CD14-positive monocyte (primary cell): ENCODE measurements around the gene ERBB4. TPM values are rescaled to one million over a fixed set of nuclear protein-coding genes. Genes with fewer than 3 reads are reported as not detected.

Source experiments
- DNase-seq, 3 donors: peaks; one replicate each; pipeline ENCODE4 v3.0.0-alpha.2; 2011 to 2022
- H2AFZ ChIP-seq: 2 replicates; pipeline ENCODE4 v1.6.0; 2012; ENCODE audit warnings: mild to moderate bottlenecking, low read depth, low read length, inconsistent platforms; ENCODE audit not compliant: insufficient read depth, poor library complexity, severe bottlenecking
- H3K27ac ChIP-seq, 2 donors: 1 replicate in 1 of 2; 2 replicates in 1 of 2; pipeline ENCODE4 v1.5.1; 2012 to 2013; ENCODE audit warnings: low read length in 2 of 2, control low read depth in 1 of 2, inconsistent platforms in 1 of 2, low read depth in 1 of 2, mild to moderate bottlenecking in 1 of 2
- H3K27me3 ChIP-seq, 2 donors: one replicate each; pipeline versions ENCODE4 v1.6.0 to v1.6.1; 2011 to 2013; ENCODE audit warnings: low read length in 2 of 2; ENCODE audit not compliant: control insufficient read depth in 2 of 2, insufficient read depth in 2 of 2
- H3K36me3 ChIP-seq, 2 donors: replicated peaks in 1 of 2; 1 replicate in 1 of 2; 2 replicates in 1 of 2; pipeline versions ENCODE4 v1.5.1 to v1.6.1; 2012 to 2013; ENCODE audit warnings: low read length in 2 of 2, control low read depth in 1 of 2, inconsistent platforms in 1 of 2, mild to moderate bottlenecking in 1 of 2; ENCODE audit not compliant: insufficient read depth in 2 of 2, control insufficient read depth in 1 of 2
- H3K4me1 ChIP-seq, 2 donors: 1 replicate in 1 of 2; 2 replicates in 1 of 2; pipeline versions ENCODE4 v1.5.1 to v1.6.1; 2012 to 2013; ENCODE audit warnings: low read length in 2 of 2, control low read depth in 1 of 2, inconsistent platforms in 1 of 2, mild to moderate bottlenecking in 1 of 2, moderate library complexity in 1 of 2; ENCODE audit not compliant: insufficient read depth in 2 of 2, control insufficient read depth in 1 of 2
- H3K4me2 ChIP-seq: replicated peaks from 2 replicates; pipeline ENCODE3; 2012; ENCODE audit warnings: low read length, moderate library complexity, mild to moderate bottlenecking; ENCODE audit not compliant: poor library complexity, severe bottlenecking; ENCODE audit errors: extremely low read depth
- H3K4me3 ChIP-seq, 3 experiments: fragments of 200-600 bp in 1 of 3; sonication (generic) in 1 of 3; replicated peaks in 1 of 3; 1 replicate in 2 of 3; 2 replicates in 1 of 3; pipeline ENCODE4 v1.5.1; 2011 to 2013; ENCODE audit warnings: low read length in 3 of 3, mild to moderate bottlenecking in 3 of 3, control low read depth in 2 of 3, low read depth in 2 of 3, inconsistent platforms in 1 of 3, moderate library complexity in 1 of 3
- H3K79me2 ChIP-seq: 2 replicates; pipeline ENCODE4 v1.6.0; 2012; ENCODE audit warnings: mild to moderate bottlenecking, control low read depth, inconsistent platforms, low read length, moderate library complexity; ENCODE audit not compliant: insufficient read depth
- H3K9ac ChIP-seq: 2 replicates; pipeline ENCODE4 v1.6.0; 2017; ENCODE audit warnings: low read length, mild to moderate bottlenecking; ENCODE audit not compliant: insufficient read depth, poor library complexity, severe bottlenecking
- H3K9me3 ChIP-seq, 2 donors: replicated peaks in 1 of 2; 1 replicate in 1 of 2; 2 replicates in 1 of 2; pipeline versions ENCODE4 v1.5.1 to v1.6.1; 2012 to 2013; ENCODE audit warnings: low read length in 2 of 2, control low read depth in 1 of 2; ENCODE audit not compliant: control insufficient read depth in 1 of 2, insufficient read depth in 1 of 2
- H4K20me1 ChIP-seq: 2 replicates; pipeline ENCODE4 v1.6.0; 2012; ENCODE audit warnings: mild to moderate bottlenecking, low read length, control low read depth, moderate library complexity; ENCODE audit not compliant: insufficient read depth
- H3K27ac Mint-ChIP-seq, 7 donors: one replicate each; pipeline ENCODE4 v1.8.0; 2020; ENCODE audit warnings: mild to moderate bottlenecking in 7 of 7, mixed read lengths in 7 of 7, moderate library complexity in 6 of 7, inconsistent platforms in 2 of 7
- H3K27me3 Mint-ChIP-seq, 3 donors: one replicate each; pipeline ENCODE4 v1.8.0; 2021 to 2022; ENCODE audit warnings: low read depth in 3 of 3, mild to moderate bottlenecking in 3 of 3, mixed read lengths in 3 of 3, moderate library complexity in 3 of 3, inconsistent platforms in 1 of 3
- H3K36me3 Mint-ChIP-seq, 2 donors: one replicate each; pipeline ENCODE4 v1.8.0; 2020; ENCODE audit warnings: mixed read lengths in 2 of 2, inconsistent platforms in 1 of 2, mild to moderate bottlenecking in 1 of 2
- H3K4me1 Mint-ChIP-seq: one replicate; pipeline ENCODE4 v1.8.0; 2020; ENCODE audit warnings: mild to moderate bottlenecking, mixed read lengths
- H3K4me3 Mint-ChIP-seq, 2 donors: one replicate each; pipeline ENCODE4 v1.8.0; 2020; ENCODE audit warnings: mild to moderate bottlenecking in 2 of 2, mixed read lengths in 2 of 2, moderate library complexity in 1 of 2
- H3K9me3 Mint-ChIP-seq, 7 donors: one replicate each; pipeline ENCODE4 v1.8.0; 2020 to 2022; ENCODE audit warnings: mixed read lengths in 7 of 7, mild to moderate bottlenecking in 6 of 7, moderate library complexity in 6 of 7, inconsistent platforms in 2 of 7
- WGBS: methylation state at CpG from one replicate; pipeline ENCODE4 v1.1.5; 2013; ENCODE audit warnings: missing lambda C conversion rate; ENCODE audit not compliant: insufficient coverage; 5-methylcytosine and 5-hydroxymethylcytosine counted together
- intact Hi-C, 2 donors: fragments of 100-400 bp; cut with micrococcal nuclease; formaldehyde crosslinking; loops; one replicate each; pipeline versions ENCODE4 v1.15.0 to v1.15.1; 2023
- polyA plus RNA-seq, 3 donors: library from polyadenylated mRNA; depleted of rRNA in 1 of 3; unstranded in 2 of 3; stranded (reverse) in 1 of 3; fragments of 300-500 nt in 2 of 3; fragments of >200 nt in 1 of 3; fragmentation: Illumina TruSeq in 2 of 3; gene quantifications; 1 replicate in 2 of 3; 2 replicates in 1 of 3; pipeline ENCODE4 v1.2.3, GENCODE V29; 2012 to 2021
- TF ChIP-seq, protein P1 (sequence below): fragments of 200-600 bp; IDR thresholded peaks from one replicate; pipeline ENCODE4 v1.8.0; 2022; ENCODE audit warnings: antibody characterized with exemption, mild to moderate bottlenecking

Gene ERBB4
- polyA plus RNA-seq, 3 donors = not detected

DNA sequence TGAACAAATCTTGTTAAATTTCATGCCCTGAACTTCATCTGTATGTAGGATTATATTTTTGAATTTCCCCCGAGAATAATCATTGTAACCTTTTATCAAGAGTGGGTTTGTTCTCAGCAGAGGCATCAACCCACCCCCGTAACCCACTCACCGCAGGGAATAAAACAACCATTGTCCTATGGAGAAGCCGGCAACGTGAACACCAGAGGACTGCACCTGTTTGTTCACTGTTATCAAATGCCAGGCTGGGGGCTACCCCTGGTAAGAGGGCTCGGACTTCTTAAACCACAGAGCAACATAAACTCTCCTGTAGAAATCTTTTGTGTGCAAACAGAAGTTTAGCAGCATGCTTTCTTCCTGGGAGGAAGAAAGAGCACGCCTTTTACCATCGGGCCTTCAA is 610.4 kb downstream of the ERBB4 start:
- H3K9me3 ChIP-seq = no peaks in the 10 kb centered on the region
- H2AFZ ChIP-seq = no peak overlapping the region

DNA sequence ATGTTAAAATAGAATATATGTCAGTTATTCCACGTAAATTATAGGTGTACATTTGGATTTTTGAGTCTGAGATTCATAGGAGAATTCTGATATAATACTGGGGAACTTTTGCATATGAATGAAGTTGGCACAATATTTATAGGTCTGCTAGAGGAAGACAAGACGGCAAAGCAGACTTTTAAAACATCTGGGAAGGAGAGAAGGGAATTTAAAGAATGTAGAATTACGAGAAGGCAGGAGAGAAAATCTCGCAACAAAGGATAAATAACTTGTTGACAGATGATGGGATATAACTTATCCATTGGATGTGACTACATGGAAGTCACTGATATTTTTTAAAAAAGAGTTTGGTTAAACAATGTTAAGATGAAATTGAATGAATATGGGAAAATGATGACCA is 615.6 kb downstream of the ERBB4 start:
- H3K9me3 ChIP-seq = no peaks in the 10 kb centered on the region
- TF ChIP-seq, protein P1, sequence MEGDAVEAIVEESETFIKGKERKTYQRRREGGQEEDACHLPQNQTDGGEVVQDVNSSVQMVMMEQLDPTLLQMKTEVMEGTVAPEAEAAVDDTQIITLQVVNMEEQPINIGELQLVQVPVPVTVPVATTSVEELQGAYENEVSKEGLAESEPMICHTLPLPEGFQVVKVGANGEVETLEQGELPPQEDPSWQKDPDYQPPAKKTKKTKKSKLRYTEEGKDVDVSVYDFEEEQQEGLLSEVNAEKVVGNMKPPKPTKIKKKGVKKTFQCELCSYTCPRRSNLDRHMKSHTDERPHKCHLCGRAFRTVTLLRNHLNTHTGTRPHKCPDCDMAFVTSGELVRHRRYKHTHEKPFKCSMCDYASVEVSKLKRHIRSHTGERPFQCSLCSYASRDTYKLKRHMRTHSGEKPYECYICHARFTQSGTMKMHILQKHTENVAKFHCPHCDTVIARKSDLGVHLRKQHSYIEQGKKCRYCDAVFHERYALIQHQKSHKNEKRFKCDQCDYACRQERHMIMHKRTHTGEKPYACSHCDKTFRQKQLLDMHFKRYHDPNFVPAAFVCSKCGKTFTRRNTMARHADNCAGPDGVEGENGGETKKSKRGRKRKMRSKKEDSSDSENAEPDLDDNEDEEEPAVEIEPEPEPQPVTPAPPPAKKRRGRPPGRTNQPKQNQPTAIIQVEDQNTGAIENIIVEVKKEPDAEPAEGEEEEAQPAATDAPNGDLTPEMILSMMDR = no peak
- no peak overlapping the region for H3K4me3 Mint-ChIP-seq
- DNase-seq = no peak
- WGBS = 78% methylated on average over 4 of the region's 4 CpGs
- no peaks in the 10 kb centered on the region for H3K4me1 Mint-ChIP-seq
- no peak overlapping the region for H2AFZ ChIP-seq
- H4K20me1 ChIP-seq = no peaks in the 10 kb centered on the region
- H3K27ac Mint-ChIP-seq = no peak overlapping the region
- H3K36me3 Mint-ChIP-seq = no peaks in the 10 kb centered on the region
- no peak overlapping the region for H3K27ac ChIP-seq
- no peak overlapping the region for H3K4me3 ChIP-seq
- H3K9ac ChIP-seq = no peak overlapping the region
- H3K27me3 ChIP-seq = no peaks in the 10 kb centered on the region
- no peaks in the 10 kb centered on the region for H3K36me3 ChIP-seq
- H3K4me1 ChIP-seq = no peaks in the 10 kb centered on the region
- H3K9me3 Mint-ChIP-seq = peaks cover 0 to 2% (median 0%) of the 10 kb centered on the region in 7 donors
- H3K79me2 ChIP-seq = no peaks in the 10 kb centered on the region
- intact Hi-C loops = no loop called here
- no peak overlapping the region for H3K4me2 ChIP-seq
- no peaks in the 10 kb centered on the region for H3K27me3 Mint-ChIP-seq

More for the DNA sequence above, 610.4 kb downstream of the ERBB4 start:
- Mint-ChIP-seq H3K4me3 (no peak overlapping the region), H3K27ac (no peak overlapping the region), H3K36me3 (no peaks in the 10 kb centered on the region), H3K9me3 (peaks cover 0 to 1% (median 0%) of the 10 kb centered on the region in 7 donors), H3K4me1 (no peaks in the 10 kb centered on the region), H3K27me3 (no peaks in the 10 kb centered on the region)
- no peaks in the 10 kb centered on the region for H3K36me3 ChIP-seq
- intact Hi-C loops = no loop called here
- DNase-seq = no peak
- H3K27ac ChIP-seq = no peak overlapping the region
- no peaks in the 10 kb centered on the region for H3K4me1 ChIP-seq
- H3K27me3 ChIP-seq = no peaks in the 10 kb centered on the region
- H3K79me2 ChIP-seq = no peaks in the 10 kb centered on the region
- no peak overlapping the region for H3K4me2 ChIP-seq
- H3K9ac ChIP-seq = no peak overlapping the region
- 82% methylated on average over 2 of the region's 8 CpGs for WGBS
- H4K20me1 ChIP-seq = no peaks in the 10 kb centered on the region
- TF ChIP-seq, protein P1 = no peak
- H3K4me3 ChIP-seq = no peak overlapping the region
